GM18861 (cell line): Measurements from ENCODE around the gene CLUH.
"Not testable (repeated sequence)": the region's sequence is repeated elsewhere in the genome, so short reads cannot be mapped to it uniquely, and the experiment has no call there.

Experiments used
- ATAC-seq: cut with Tn5 transposase; IDR thresholded peaks from one replicate; pipeline ENCODE4 v1.9.1; 2021; ENCODE audit not compliant: unreplicated experiment

Gene CLUH

DNA sequence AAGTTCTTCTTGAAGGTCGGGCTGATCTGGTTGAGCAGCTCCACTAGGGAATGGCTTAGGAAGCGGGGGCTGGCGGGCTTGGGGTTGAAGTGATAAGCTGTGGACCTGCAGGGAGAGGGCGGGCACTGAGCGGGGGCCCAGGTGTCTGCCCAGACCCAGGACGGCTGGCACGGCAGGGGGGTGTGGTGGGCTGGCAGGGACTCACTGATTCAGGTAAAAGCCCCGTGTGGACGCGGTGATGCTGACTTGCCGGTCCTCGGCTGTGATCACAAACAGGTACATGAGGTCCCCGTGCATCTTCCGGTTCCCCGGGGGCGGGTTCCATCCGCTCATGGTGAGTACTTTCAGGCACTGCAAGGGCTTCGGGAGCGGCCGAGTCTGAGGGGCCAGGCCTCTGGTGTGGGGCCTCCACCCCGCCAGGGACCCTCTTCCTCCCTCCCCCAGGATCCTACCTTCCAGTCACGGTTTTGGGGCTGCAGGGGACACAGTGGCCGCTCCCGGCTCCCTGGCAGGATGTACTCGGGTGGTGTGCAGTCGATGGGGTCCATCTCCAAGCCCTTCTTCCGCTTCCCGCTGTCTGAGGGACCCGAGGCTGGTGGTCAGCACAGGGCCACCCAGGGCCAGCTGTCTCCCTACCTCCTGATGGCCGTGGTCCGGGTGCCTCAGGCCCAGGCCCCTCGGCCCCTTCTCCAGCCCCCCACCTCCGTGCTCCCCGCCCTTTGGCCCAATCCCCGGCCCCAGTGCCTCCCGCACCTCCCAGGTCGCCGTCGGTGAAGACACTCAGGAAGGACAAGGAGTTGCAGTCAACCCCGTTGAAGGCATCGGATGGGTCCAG lies 10.2 kb downstream of the CLUH start:
- ATAC-seq, result no peak

- no peak for ATAC-seq
Measured at GRCh38 chr17:2700491-2701141, 10.9 kb downstream of the CLUH start.

GRCh38 chr17:2700030-2700490 lies 11.5 kb downstream of the CLUH start:
- ATAC-seq, result no peak

- ATAC-seq, result not testable (repeated sequence)
Measured at GRCh38 chr17:2699216-2699805, 12.3 kb downstream of the CLUH start.

DNA sequence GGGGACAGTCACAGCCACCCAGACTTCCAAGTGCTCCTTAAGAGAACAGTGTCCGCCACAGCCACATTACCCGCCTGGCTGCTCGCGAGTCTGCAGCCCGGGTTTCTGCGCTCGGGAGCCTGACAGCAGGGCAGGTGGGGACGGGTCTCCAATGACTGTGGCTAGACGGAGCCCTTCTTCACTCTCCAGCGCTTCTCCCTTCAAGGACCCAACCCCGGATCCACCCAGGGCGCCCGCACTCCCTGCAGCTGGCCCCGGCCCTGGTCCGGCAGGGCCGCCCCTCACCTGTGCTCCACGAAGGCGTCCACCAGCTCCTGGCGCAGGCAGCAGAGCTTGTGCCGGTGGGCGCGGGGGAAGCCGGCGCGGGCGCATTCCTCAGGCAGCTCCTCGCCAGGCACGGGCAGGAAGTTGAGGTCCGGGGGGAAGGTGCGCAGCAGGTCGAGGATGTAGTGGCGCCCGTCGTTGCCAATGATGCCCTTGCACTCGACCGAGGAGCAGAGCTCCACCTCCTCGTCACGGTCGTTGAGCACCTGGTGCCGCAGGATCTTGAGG lies 13.9 kb downstream of the CLUH start:
- no peak for ATAC-seq

DNA sequence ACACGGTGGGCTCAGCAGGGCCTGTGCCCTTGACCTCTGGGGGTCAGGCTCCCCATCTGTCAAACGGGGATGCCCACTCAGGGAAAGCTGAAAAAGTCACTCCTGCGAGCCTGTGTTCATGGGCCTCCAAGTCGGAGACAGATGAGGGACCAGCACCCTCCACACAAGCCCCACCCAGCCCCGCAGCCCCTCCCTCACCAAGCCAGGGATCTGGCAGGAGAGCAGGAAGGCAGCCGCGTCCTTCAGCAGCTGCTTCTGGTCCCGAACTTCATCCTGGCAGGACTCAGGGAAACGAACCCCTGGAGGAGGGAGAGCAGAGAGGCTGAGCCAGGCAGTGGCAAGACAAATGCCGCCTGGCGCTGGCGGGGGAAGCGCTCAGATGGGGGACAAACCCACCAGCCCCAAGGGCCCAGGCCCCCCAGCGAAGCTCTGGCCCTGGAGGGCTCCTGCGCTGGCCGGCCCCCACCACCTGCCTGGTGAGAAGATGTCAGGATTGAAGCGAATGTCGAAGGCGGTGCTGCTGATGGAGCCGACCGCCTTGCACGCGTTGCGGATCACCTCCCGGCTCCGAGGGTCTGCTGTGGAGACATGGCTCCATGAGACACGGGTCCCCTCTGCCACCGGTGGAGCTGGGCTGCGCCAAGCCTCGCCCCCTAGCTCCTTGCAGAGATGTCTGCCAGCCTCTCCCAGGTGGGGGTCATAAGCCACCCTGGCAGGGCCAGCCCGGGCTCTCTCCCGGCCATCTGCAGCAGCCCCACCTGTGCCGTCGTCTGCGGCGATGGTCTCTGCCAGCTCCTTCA lies 15.4 kb downstream of the CLUH start:
- no peak for ATAC-seq

GRCh38 chr17:2695243-2695960 lies 16.2 kb downstream of the CLUH start:
- ATAC-seq, result no peak

GRCh38 chr17:2694381-2695242 lies 17.0 kb downstream of the CLUH start:
- no peak for ATAC-seq

DNA sequence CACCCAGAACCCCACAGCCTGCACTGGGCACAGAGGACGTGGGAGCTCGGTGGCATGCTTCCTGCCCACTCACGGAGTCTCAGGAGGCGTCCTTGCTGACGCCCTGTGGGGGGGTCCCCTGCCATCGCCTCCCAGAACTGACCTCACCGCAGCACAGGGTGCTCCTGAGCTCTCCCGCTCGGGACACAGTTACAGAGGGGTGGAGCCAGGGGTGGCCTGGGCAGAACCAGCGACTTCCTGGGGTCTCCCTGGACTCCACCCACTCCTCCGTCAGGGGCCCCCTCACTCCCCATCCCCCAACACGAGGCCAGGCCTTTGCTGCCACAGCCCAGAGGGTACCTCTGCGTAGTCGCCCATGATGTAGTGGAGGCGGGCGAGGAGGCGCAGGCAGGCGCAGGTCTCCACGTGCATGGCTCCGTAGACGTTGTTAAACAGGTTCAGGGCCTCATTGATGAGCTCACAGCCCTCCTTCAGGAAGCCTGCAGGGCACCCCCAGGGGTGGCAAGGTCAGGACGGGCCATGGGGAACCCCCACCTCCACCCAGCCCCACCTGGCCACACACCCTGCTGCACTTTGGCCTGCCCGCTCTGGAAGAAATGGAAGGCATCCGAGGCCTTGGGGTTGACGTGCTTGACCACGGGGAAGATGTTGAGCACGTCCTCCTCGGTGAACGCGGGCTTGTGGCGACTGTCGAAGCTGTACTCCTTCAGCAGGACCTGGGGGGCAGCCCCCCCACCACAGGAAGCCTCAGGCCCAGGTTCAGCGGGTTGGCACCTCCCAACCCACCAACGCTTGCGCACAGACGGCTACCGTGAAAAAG lies 17.8 kb downstream of the CLUH start:
- ATAC-seq, result no peak

DNA sequence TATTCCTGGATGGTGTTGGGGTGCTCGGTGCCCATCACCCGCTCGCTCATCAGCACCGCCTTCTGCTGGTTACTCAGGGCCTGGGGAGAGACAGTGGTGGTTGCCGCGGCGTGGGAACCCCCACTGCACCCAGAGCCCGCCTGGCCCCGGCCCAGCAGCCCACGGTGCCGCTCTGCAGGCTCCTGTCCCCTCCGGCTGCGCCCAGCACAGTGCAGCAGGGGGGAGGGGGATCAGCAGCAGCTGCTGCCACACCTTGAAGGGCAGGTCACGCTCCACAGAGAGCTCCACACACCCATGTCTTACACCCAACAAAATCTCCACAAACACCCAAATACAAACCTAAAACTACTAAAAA lies 18.8 kb downstream of the CLUH start:
- ATAC-seq, result no peak

DNA sequence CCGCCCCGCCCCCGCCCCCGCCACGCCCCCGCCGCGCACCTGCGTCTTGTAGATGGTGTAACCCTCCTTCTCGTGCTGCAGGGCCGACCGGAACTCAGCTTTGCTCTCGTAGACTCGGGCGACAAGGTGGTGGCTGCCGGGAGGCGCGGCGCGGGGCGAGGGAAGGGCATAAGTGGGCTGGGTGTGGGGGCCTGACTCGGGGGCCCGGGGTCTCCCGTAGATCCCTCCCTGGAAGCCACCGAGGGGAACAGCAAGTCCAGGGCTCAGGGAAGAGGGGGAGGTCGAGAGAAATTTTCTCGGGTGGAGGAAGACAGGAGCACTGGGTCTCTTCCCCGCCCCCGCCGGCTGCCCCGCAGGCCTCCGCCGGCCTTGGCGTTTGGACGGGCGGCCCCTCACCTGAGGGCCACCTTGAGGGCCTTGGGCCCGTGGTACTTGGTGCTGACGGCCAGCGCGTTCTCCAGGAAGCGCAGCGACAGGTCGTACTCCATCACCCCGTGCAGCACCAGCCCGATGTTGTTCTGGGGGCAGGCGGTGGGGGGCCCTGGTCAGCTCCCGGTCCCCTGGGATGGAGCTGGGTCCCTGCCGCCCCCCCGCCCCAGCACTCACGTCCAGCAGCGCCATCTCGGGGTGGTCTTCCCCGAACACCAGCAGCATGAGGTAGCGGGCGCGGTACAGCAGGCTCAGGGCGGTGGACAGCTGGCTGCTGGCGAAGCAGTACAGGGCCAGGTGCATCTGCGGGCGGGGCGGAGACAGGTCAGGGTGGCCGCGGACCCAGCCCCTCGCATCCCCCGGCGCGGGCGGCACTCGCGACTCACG lies 19.4 kb downstream of the CLUH start:
- ATAC-seq, result no peak

DNA sequence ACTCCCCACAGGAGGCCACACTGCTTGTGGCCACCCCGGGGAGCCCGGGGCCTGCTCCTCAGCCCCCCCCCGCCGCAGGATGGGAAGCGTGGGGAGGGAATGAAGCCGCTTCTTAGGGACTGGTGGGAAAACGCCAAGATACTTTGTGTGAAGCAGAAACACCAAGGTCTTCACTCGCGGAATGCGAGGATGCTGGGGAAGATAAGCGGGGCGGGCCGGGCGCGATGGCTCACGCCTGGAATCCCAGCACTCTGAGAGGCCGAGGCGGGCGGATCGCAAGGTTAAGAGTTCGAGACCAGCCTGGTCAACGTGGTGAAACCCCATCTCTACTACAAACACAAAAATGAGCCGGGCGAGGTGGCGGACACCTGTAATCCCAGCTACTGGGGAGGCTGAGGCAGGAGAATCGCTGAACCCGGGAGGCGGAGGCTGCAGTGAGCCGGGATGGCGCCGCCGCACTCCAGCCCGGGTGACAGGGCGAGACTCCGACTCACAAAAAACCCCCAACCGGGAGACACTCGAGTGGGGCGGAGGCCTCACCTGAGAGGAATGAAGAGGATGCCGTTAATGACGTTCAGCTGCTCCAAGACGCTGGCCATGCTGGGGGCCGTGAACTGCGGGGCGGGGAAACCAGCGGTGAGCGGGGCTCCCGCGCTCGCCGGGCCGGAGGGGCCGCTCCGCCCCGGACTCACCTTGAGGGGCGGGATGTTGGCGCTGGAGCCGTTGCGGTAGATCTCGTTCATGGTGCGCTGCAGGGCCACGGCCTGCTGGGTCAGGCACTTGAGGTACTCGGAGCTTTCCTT lies 20.3 kb downstream of the CLUH start:
- no peak for ATAC-seq

- no peak for ATAC-seq
Measured at GRCh38 chr17:2690165-2691068, 21.1 kb downstream of the CLUH start.

GRCh38 chr17:2689411-2690164 lies 22.0 kb downstream of the CLUH start:
- no peak for ATAC-seq
